HG03095 (cell line): ENCODE data around the gene SYNGR3.
"Not testable (repeated sequence)": the region's sequence is repeated elsewhere in the genome, so short reads cannot be mapped to it uniquely, and the experiment has no call there.

Experiments used
- ATAC-seq: cut with Tn5 transposase; IDR thresholded peaks from one replicate; pipeline ENCODE4 v1.9.1; 2021; ENCODE audit warnings: moderate library complexity; ENCODE audit not compliant: unreplicated experiment

The SYNGR3 gene

GRCh38 chr16:1959269-1960039 is 30.3 kb upstream of the SYNGR3 start, which contains the start of gene NDUFB10:
TSS of gene NDUFB10 (plus strand) at chr16:1959538. CDS start at chr16:1959625, 87 bp downstream.
- ATAC-seq = peak; percentile 63

GRCh38 chr16:1960665-1961630 is 28.8 kb upstream of the SYNGR3 start:
- no peak for ATAC-seq

GRCh38 chr16:1961651-1962067 is 28.1 kb upstream of the SYNGR3 start:
- ATAC-seq = no peak

DNA sequence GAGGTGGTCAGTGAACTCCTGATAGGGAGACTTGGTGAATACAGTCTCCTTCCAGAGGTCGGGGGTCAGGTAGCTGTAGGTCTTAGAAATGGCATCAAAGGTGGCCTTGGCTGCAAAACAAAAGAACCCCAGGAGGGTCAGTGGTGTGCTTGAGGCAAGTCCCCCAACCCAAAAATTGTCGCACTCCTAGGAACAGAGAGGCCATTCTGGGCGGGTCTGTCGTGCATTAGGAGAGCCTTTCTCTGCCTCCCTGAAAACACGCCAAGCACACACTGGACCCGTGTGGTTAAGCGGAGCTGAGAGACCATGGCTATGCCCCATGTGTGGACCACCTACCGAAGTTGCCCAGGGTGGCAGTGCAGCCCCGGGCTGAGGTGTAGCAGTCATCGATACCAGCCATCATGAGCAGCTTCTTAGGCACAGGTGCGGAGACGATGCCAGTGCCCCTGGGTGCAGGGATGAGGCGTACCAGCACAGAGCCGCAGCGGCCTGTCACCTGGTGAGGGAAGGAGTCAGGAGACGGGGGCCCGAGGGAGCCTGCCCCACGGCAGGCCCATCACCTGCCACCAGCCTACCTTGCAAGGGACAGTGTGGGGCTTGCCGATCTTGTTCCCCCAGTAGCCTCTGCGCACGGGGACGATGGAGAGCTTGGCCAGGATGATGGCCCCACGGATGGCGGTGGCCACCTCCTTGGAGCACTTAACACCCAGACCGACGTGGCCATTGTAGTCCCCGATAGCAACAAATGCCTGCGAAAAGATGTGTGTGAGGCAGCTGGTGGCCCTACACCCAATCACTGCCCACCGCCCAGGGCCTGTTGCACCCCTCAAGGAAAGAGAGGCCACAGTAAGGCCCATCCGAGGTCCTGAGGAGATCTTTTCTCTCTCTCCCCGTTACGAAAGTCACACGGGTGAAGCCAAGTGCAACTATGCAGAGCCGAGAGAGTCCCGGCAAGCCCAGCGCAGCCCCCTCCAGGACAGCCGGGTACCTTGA is 27.3 kb upstream of the SYNGR3 start:
- not testable (repeated sequence) for ATAC-seq

DNA sequence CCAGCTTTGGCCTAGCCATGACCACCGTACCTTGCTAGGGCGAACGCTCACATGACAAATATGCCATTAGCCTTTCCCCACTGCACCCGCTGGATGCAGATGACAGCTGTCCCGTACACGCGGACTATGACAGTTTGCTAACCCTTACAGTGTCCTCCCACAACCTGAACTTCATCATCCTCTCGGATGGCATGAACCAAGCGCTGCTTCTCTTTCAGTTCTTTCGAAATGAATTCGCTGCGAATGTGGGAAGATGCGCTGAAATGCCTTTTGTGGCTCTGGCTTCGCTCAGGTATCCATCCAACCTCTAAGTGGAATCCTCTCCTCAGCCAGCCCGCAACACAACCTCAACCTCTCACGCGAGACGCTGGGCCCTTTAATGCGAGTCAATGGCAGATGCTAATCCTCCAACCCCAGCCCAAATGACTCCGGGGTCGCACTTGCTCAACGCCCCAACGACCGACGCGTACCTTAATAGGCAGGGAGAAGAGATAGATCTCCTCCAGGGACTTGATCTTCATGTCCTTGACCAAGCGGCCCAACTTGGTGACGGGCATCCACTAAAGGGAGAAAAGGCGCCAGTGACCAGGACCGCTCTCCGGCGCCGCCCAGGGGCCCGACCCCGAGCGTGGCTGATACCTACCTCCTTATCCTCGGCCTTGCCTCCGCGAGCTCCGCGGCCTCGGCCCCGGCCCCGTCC is 25.8 kb upstream of the SYNGR3 start:
- ATAC-seq = no peak

- ATAC-seq = peak; percentile 75
These were observed 25.0 kb upstream of the SYNGR3 start, which contains the start of gene RPS2 for GRCh38 chr16:1964506-1965395. TSS of gene RPS2 (minus strand) at chr16:1964826. CDS start at chr16:1964625, 201 bp downstream.

DNA sequence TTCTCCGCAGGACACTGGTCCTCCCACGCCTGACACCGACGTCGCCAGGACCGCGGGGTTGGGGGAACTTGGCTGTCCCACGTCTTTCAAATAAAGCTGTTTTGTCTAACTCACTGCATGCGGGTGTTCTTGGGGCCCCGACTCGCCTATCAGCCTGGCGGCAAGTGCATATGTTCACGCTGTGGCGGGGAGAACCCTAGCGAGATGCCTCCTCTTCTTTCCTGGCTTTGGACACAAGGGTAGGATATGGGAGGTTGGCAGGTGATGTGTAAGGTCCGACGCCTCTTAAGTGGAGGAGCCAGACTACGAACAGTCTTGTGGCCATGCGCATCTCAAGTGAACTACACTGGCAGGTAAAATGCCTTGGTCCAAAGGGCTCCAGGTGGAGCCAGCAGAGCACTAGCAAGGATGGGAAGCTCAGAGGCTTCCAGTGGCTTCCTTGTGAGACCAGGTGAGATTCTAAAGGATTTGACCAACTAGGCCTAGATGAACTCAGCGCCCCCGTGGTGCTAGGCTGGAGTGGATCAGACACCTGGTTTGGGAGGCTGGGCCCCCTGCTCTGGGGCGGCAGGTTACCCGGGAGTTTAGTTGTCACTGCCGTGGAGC is 24.3 kb upstream of the SYNGR3 start:
- ATAC-seq = no peak

DNA sequence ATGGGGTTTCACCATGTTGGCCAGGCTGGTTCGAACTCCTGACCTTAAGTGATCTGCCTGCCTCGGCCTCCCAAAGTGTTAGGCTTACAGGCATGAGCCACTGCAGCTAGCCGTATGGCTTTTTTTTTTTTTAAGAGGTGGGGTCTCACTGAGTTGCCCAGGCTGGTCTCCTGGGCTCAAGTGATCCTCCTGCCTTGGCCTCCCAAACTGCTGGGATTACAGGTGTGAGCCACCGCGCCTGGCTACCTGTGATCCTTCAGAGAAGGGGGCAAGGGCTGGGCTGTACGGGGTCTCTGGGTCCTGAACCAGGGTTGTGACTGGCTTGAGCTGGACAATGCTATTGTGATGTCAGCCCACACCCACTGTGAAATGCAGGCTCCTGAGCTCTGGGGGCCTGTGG is 23.3 kb upstream of the SYNGR3 start, which contains the start of gene RNF151:
Gene RNF151, plus strand, starts transcription at position 397 of the 400 bp plus-strand sequence. CDS start 26 bp downstream, outside the sequence.
- no peak for ATAC-seq

- no peak for ATAC-seq
These were observed 21.4 kb upstream of the SYNGR3 start for GRCh38 chr16:1968146-1968953.

GRCh38 chr16:1971796-1972489 is 17.8 kb upstream of the SYNGR3 start, which contains the start of gene TBL3:
TSS of gene TBL3 (plus strand) at chr16:1972053. CDS start at chr16:1972165, 112 bp downstream.
- peak; percentile 57 for ATAC-seq

DNA sequence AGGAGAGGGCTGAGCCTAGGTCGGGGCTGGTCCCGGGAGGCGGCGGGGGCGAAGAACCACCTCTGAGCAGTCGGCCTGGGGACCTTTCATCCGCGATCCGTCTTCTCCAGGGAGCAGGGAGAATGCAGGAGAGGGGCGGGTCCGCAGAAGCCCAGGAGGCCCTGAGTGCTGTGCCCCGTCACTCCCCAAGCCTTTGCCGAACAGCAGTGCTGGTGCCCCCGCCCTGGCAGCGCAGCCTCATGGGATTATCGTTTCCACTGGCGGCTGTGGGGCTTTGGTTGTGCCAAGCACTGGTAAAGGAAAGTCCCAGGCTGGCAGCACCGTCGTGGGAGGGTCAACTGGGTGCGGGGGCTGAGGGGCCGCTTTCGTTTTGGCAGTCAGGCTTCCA is 17.3 kb upstream of the SYNGR3 start:
- no peak for ATAC-seq

DNA sequence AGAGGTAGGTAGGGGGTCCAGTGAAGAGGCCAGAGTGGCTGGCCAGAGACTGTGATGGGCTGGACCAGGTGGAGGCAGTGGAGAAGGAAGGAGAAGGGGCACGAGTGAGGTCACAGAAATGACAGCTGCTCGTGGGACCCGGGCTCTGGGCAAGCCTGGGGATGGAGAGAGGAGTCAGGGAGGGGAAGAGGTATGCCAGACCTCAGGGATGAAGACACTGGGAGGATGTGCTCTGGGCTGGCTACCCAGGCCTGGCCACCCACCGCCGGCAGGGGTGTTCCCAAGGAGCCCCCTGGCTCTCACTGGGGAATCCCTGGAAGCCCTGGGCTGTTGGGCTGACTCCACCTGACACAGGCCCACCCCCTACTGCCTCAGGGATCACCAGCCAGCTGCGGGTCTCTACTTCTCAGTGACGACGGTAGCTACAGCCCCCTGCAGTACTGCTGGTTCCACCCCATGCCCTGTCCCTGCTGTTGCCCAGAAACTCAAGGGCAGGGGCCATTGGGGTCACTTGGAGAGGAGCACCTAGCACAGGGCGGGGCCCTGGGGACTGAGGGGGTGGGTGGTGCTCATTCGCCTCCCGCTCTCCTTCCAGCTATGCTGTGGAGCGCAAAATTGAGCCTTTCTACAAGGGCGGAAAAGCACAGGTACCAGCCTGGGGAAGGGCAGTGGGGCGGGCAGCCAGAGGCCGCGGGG is 16.2 kb upstream of the SYNGR3 start:
- no peak for ATAC-seq

- no peak for ATAC-seq
These were observed 15.4 kb upstream of the SYNGR3 start for GRCh38 chr16:1974157-1975070.

GRCh38 chr16:1975432-1976215 is 14.1 kb upstream of the SYNGR3 start:
- ATAC-seq = no peak
